ENCODE measurements around the gene AMY2A.

DNA sequence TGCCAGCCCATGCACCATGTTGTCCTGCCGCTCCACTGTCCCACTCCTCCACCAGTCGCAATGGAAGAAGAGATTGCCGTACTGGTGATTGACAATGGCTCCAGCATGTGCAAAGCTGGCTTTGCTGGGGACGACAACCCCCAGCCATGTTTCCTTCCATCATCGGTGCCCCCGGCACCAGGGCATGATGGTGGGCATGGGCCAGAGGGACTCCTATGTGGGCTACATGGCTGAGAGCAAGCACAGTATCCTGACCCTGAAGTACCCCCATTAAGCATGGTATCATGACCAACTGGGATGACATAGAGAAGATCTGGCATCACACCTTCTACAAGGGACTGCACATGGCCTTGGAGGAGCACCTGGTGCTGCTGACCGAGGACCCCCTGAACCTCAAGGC lies 47.7 kb upstream of the AMY2A start:
- TF ChIP-seq CTCF (IDR thresholded peaks at IDR 0.05) (no peak), POLR2A (IDR thresholded peaks at IDR 0.05) (no peak), POLR2AphosphoS5 (IDR thresholded peaks at IDR 0.05) (no peak)
